Activated CD8-positive, alpha-beta T cell treated with anti-CD3 and anti-CD28 coated beads, Interleukin-2, amount 10 ng/mL, durations not matched to agents 7 days and 5 days (primary cell): ENCODE measurements around the gene NAMPT. TPM values are rescaled to one million over a fixed set of nuclear protein-coding genes. Genes with fewer than 3 reads are reported as not detected.
A peak's percentile ranks its signal among the peaks of the same experiment; 100 is the strongest.

Source experiments
- ATAC-seq: fragments of 150-1000 bp; cut with Tn5 transposase; one replicate; pipeline ENCODE4 v1.10.0; 2021; ENCODE audit warnings: moderate library complexity
- CTCF ChIA-PET: fragments of 350-600 bp; sonication (Branson Sonifier 250); formaldehyde crosslinking; loops from one replicate; lab custom pipeline; 2021; ENCODE audit warnings: antibody characterized with exemption; lab: Charles Lee
- POLR2A ChIA-PET: fragments of 350-600 bp; sonication (Branson Sonifier 250); formaldehyde crosslinking; loops from one replicate; lab custom pipeline; 2021; ENCODE audit warnings: antibody characterized with exemption; lab: Charles Lee
- DNase-seq: peaks from one replicate; pipeline ENCODE4 v3.0.0-alpha.2; 2020
- H3K27ac Mint-ChIP-seq: one replicate; pipeline ENCODE4 v1.8.0; 2021; ENCODE audit warnings: mild to moderate bottlenecking, mixed read lengths
- H3K27me3 Mint-ChIP-seq: one replicate; pipeline ENCODE4 v1.8.0; 2021; ENCODE audit warnings: low read depth, mixed read lengths
- H3K36me3 Mint-ChIP-seq: one replicate; pipeline ENCODE4 v1.8.0; 2021; ENCODE audit warnings: low read depth, mixed read lengths
- H3K4me1 Mint-ChIP-seq: one replicate; pipeline ENCODE4 v1.8.0; 2021; ENCODE audit warnings: low read depth, mixed read lengths
- H3K4me3 Mint-ChIP-seq: one replicate; pipeline ENCODE4 v1.8.0; 2021; ENCODE audit warnings: mild to moderate bottlenecking, mixed read lengths
- H3K9me3 Mint-ChIP-seq: one replicate; pipeline ENCODE4 v1.8.0; 2022; ENCODE audit warnings: mixed read lengths; ENCODE audit not compliant: insufficient read depth
- total RNA-seq, 2 experiments: library from RNA; stranded (reverse); gene quantifications; one replicate each; pipeline ENCODE4 v1.2.3, GENCODE V29; 2021

Gene NAMPT
- total RNA-seq, 2 experiments from 2014 or later: 65.5 to 69.3 TPM

GRCh38 chr7:106269254-106269961 is 15.4 kb downstream of the NAMPT start:
- ATAC-seq (no peak), DNase-seq (no peak)
- Mint-ChIP-seq H3K36me3 (peaks cover 62% of the 10 kb centered on the region), H3K4me1 (peaks cover 2% of the 10 kb centered on the region), H3K9me3 (no peaks in the 10 kb centered on the region), H3K27ac (no peak overlapping the region), H3K27me3 (no peaks in the 10 kb centered on the region), H3K4me3 (no peak overlapping the region)
- POLR2A ChIA-PET: interaction anchor here (1.3 kb wide), 1 partner anchor 14 kb away, joined by 4 read pairs; no protein-coding TSS in a partner anchor
- CTCF ChIA-PET: interaction anchor here (2.2 to 2.8 kb wide), 2 partner anchors 9 to 12 kb away, joined by 9 to 17 read pairs; no protein-coding TSS in a partner anchor

GRCh38 chr7:106265133-106265532 is 19.6 kb downstream of the NAMPT start:
- H3K4me1 Mint-ChIP-seq: peaks cover 15% of the 10 kb centered on the region
- CTCF ChIA-PET: interaction anchor here (1.0 kb wide), 1 partner anchor 32 kb away, joined by 3 read pairs; no protein-coding TSS in a partner anchor
- ATAC-seq (no peak), DNase-seq (no peak)
- H3K9me3 Mint-ChIP-seq: no peaks in the 10 kb centered on the region
- H3K36me3 Mint-ChIP-seq: peaks cover 72% of the 10 kb centered on the region
- no peak overlapping the region for H3K4me3 Mint-ChIP-seq
- POLR2A ChIA-PET: interaction anchor here (0.6 kb wide), 1 partner anchor 10 kb away, joined by 3 read pairs; no protein-coding TSS in a partner anchor
- no peaks in the 10 kb centered on the region for H3K27me3 Mint-ChIP-seq
- no peak overlapping the region for H3K27ac Mint-ChIP-seq

GRCh38 chr7:106262221-106262881 is 22.4 kb downstream of the NAMPT start:
- no peak overlapping the region for H3K27ac Mint-ChIP-seq
- H3K9me3 Mint-ChIP-seq: no peaks in the 10 kb centered on the region
- ChIA-PET CTCF (no interaction called here), POLR2A (no interaction called here)
- DNase-seq: no peak
- no peaks in the 10 kb centered on the region for H3K27me3 Mint-ChIP-seq
- H3K4me3 Mint-ChIP-seq: no peak overlapping the region
- H3K36me3 Mint-ChIP-seq: peaks cover 76% of the 10 kb centered on the region
- peaks cover 26% of the 10 kb centered on the region for H3K4me1 Mint-ChIP-seq
- ATAC-seq: no peak

- H3K4me3 Mint-ChIP-seq: peak overlapping the region; percentile 40
- DNase-seq: no peak
Observed at GRCh38 chr7:106260136-106260561, 24.6 kb downstream of the NAMPT start.

DNA sequence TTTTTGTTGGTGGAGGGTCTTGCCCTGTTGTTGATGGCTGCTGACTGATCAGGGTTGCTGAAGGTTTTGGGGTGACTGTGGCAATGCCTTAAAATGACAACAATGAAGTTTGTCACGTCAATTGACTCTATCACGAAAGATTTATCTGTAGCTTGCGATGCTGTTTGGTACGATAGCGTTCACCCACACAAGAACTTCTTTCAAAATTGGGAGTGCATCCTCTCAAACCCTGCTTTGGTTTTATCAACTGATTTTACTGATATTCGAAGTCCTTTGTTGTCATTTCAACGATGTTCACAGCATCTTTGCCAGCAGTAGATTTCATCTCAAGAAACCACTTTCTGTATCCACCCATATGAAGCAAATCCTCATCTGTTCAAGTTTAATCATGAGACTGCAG is 26.0 kb downstream of the NAMPT start:
- ChIA-PET POLR2A (no interaction called here), CTCF (no interaction called here)
- H3K27me3 Mint-ChIP-seq: no peaks in the 10 kb centered on the region
- no peak overlapping the region for H3K4me3 Mint-ChIP-seq
- DNase-seq (no peak), ATAC-seq (no peak)
- H3K9me3 Mint-ChIP-seq: no peaks in the 10 kb centered on the region
- no peak overlapping the region for H3K27ac Mint-ChIP-seq
- peaks cover 30% of the 10 kb centered on the region for H3K4me1 Mint-ChIP-seq
- H3K36me3 Mint-ChIP-seq: peaks cover 75% of the 10 kb centered on the region

More at GRCh38 chr7:106260136-106260561, 24.6 kb downstream of the NAMPT start:
- no peaks in the 10 kb centered on the region for H3K27me3 Mint-ChIP-seq
- ChIA-PET POLR2A (interaction anchor here (1.6 kb wide), 1 partner anchor 25 kb away, joined by 9 read pairs; the partner anchor contains the start of gene NAMPT), CTCF (no interaction called here)
- H3K9me3 Mint-ChIP-seq: no peaks in the 10 kb centered on the region
- H3K4me1 Mint-ChIP-seq: peaks cover 28% of the 10 kb centered on the region
- ATAC-seq: peak; percentile 79
- peaks cover 72% of the 10 kb centered on the region for H3K36me3 Mint-ChIP-seq
- peak overlapping the region; percentile 71 for H3K27ac Mint-ChIP-seq

- Mint-ChIP-seq H3K4me3 (no peak overlapping the region), H3K9me3 (no peaks in the 10 kb centered on the region), H3K4me1 (peaks cover 30% of the 10 kb centered on the region), H3K27me3 (no peaks in the 10 kb centered on the region), H3K27ac (no peak overlapping the region), H3K36me3 (peaks cover 74% of the 10 kb centered on the region)
- DNase-seq (no peak), ATAC-seq (no peak)
- ChIA-PET CTCF (interaction anchor here (0.7 kb wide), 2 partner anchors 20 to 23 kb away, joined by 3 read pairs; no protein-coding TSS in a partner anchor), POLR2A (interaction anchor here (0.6 kb wide), 2 partner anchors 23 to 504 kb away, joined by 3 to 5 read pairs; no protein-coding TSS in a partner anchor)
Observed at GRCh38 chr7:106257752-106258151, 27.0 kb downstream of the NAMPT start.

GRCh38 chr7:106256144-106256543 is 28.6 kb downstream of the NAMPT start:
- Mint-ChIP-seq H3K36me3 (peaks cover 74% of the 10 kb centered on the region), H3K27ac (no peak overlapping the region), H3K4me3 (no peak overlapping the region), H3K9me3 (no peaks in the 10 kb centered on the region), H3K27me3 (no peaks in the 10 kb centered on the region), H3K4me1 (peaks cover 25% of the 10 kb centered on the region)
- DNase-seq (no peak), ATAC-seq (no peak)
- POLR2A ChIA-PET: interaction anchor here (1.3 kb wide), 1 partner anchor 29 kb away, joined by 5 read pairs; the partner anchor contains the start of gene NAMPT
- CTCF ChIA-PET: no interaction called here

DNA sequence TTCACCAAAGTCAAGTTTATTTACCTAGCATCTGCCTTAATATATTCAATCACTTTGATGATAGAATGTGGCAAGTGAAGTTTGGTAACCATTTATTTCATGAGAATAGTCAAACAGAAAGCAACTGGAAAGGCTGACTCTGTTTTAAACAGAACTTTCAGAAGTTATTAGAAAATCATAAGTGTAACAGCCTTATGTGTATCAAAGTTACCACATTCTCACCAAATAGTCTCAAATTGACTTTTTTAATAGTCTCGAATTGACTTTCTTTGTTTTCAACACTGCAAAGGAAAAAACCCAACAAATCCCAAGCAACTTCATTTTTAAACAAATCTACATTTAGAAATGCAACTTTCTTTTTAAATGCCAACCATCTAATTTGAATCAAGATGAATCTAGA is 29.5 kb downstream of the NAMPT start:
- Mint-ChIP-seq H3K27me3 (no peaks in the 10 kb centered on the region), H3K9me3 (no peaks in the 10 kb centered on the region), H3K27ac (no peak overlapping the region), H3K4me3 (no peak overlapping the region), H3K4me1 (peaks cover 16% of the 10 kb centered on the region), H3K36me3 (peaks cover 69% of the 10 kb centered on the region)
- ChIA-PET CTCF (no interaction called here), POLR2A (no interaction called here)
- ATAC-seq: no peak
- no peak for DNase-seq

DNA sequence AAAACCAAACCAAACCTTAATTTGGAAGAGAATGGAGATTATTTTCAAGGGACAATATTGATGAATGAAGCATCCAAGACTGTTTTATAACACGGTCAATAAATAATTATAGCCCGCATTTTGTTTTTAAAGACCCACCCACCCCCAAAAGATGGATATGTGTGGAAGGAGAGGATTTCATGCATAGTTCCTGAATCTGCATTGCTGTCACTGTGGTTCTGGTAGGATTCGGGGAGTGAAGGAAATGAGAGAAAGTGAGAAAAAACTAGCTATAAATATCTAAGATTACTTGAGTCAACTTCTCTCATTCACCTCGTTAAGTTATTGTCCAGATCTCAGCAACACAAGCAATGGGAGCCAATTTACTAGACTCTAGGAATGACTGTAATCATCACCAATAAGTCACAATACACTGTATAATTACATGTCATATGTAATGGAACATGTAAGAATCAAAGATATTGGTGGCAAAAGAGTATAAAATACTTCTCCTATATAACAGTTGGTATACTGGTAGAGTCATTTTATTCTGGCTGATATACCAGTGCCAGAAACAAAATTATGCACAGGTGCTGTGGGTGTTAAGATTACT is 30.2 kb downstream of the NAMPT start:
- Mint-ChIP-seq H3K9me3 (no peaks in the 10 kb centered on the region), H3K36me3 (peaks cover 63% of the 10 kb centered on the region), H3K27ac (no peak overlapping the region), H3K4me1 (peaks cover 10% of the 10 kb centered on the region), H3K4me3 (no peak overlapping the region), H3K27me3 (no peaks in the 10 kb centered on the region)
- no peak for DNase-seq
- ChIA-PET CTCF (interaction anchor here (1.5 kb wide), 1 partner anchor 208 kb away, joined by 4 read pairs; no protein-coding TSS in a partner anchor), POLR2A (no interaction called here)
- ATAC-seq: no peak

- ChIA-PET CTCF (interaction anchor here (0.9 kb wide), 1 partner anchor 76 kb away, joined by 3 read pairs; no protein-coding TSS in a partner anchor), POLR2A (no interaction called here)
- Mint-ChIP-seq H3K27me3 (no peaks in the 10 kb centered on the region), H3K36me3 (peaks cover 62% of the 10 kb centered on the region), H3K4me1 (peaks cover 4% of the 10 kb centered on the region), H3K27ac (no peak overlapping the region), H3K4me3 (no peak overlapping the region), H3K9me3 (no peaks in the 10 kb centered on the region)
- no peak for ATAC-seq
- no peak for DNase-seq
Observed at GRCh38 chr7:106252568-106252967, 32.2 kb downstream of the NAMPT start.

DNA sequence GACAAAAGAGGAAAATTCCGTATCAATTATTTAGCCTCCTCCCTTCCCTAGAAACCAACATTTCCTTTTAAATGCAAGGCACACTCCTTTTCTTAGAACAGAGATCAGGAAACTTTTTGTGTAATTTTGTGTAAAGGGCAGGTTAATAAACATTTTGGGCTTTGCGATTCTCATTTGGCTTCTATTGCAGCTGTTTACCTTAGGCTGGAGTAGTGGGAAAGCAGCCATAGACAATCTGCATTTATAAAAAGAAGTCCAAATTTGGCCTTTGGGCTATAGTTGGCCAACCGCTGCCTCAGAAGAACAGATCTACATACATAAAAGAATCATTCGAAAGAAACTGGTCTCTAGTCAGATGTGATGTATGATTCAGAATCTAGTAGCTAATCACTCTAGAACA is 35.3 kb downstream of the NAMPT start:
- no peaks in the 10 kb centered on the region for H3K27me3 Mint-ChIP-seq
- ATAC-seq (no peak), DNase-seq (no peak)
- peaks cover 6% of the 10 kb centered on the region for H3K9me3 Mint-ChIP-seq
- ChIA-PET CTCF (no interaction called here), POLR2A (no interaction called here)
- peaks cover 51% of the 10 kb centered on the region for H3K36me3 Mint-ChIP-seq
- H3K4me1 Mint-ChIP-seq: no peaks in the 10 kb centered on the region
- H3K27ac Mint-ChIP-seq: no peak overlapping the region
- no peak overlapping the region for H3K4me3 Mint-ChIP-seq
